SK-N-SH (cell line): ENCODE data around the gene ELOA2. TPM values are rescaled to one million over a fixed set of nuclear protein-coding genes. Genes with fewer than 3 reads are reported as not detected.

ENCODE experiments used
- CTCF ChIA-PET: fragments of 300-600, 350-600 bp; formaldehyde crosslinking; extraction: SDS; loops from one replicate; lab custom pipeline; 2021; lab: Yijun Ruan, JAX
- POLR2A ChIA-PET: fragments of 350-600 bp; sonication (Branson Sonifier 250); formaldehyde crosslinking; extraction: SDS; loops from one replicate; lab custom pipeline; 2020; ENCODE audit warnings: antibody characterized with exemption, inconsistent platforms; lab: Yijun Ruan, JAX
- DNase-seq: peaks from one replicate; pipeline ENCODE4 v3.0.0; 2012
- H2AFZ ChIP-seq: fragments of 200-600 bp; sonication (generic); 2 replicates; pipeline ENCODE4 v1.8.1; 2016; ENCODE audit warnings: antibody characterized with exemption, mild to moderate bottlenecking, low read depth
- H3F3A ChIP-seq: fragments of 200-600 bp; sonication (generic); replicated peaks from 2 replicates; pipeline ENCODE3; 2016; ENCODE audit warnings: antibody characterized with exemption, mild to moderate bottlenecking; ENCODE audit not compliant: insufficient read depth
- H3K27ac ChIP-seq, 2 experiments: fragments of 200-500 bp in 1 of 2; fragments of 200-600 bp in 1 of 2; sonication (Bioruptor generic) in 1 of 2; sonication (generic), shearing (Covaris generic) in 1 of 2; 2 replicates each; pipeline versions ENCODE4 v1.5.1 to v1.6.1; 2014 to 2016; ENCODE audit warnings: low read depth in 2 of 2, inconsistent platforms in 1 of 2, low read length in 1 of 2, mild to moderate bottlenecking in 1 of 2, mixed read lengths in 1 of 2
- H3K27me3 ChIP-seq: fragments of 200-600 bp; sonication (generic), shearing (Covaris generic); 2 replicates; pipeline ENCODE4 v1.6.1; 2016; ENCODE audit warnings: mixed run types; ENCODE audit not compliant: insufficient read depth
- H3K36me3 ChIP-seq, 2 experiments: fragments of 200-500 bp in 1 of 2; fragments of 200-600 bp in 1 of 2; sonication (Bioruptor generic) in 1 of 2; sonication (generic) in 1 of 2; replicated peaks in 1 of 2; 2 replicates each; pipeline versions ENCODE3 to v1.5.1; 2014 to 2016; ENCODE audit warnings: low read length in 1 of 2, mild to moderate bottlenecking in 1 of 2; ENCODE audit not compliant: insufficient read depth in 2 of 2, control insufficient read depth in 1 of 2
- H3K4me1 ChIP-seq, 2 experiments: fragments of 200-500 bp in 1 of 2; fragments of 200-600 bp in 1 of 2; sonication (Bioruptor generic) in 1 of 2; sonication (generic), shearing (Covaris generic) in 1 of 2; 2 replicates each; pipeline versions ENCODE4 v1.5.1 to v1.6.1; 2014 to 2016; ENCODE audit warnings: low read depth in 1 of 2, low read length in 1 of 2, mixed run types in 1 of 2; ENCODE audit not compliant: insufficient read depth in 2 of 2, control insufficient read depth in 1 of 2
- H3K4me2 ChIP-seq: fragments of 200-600 bp; sonication (generic), shearing (Covaris generic); 2 replicates; pipeline ENCODE4 v1.6.1; 2017; ENCODE audit warnings: mixed run types
- H3K4me3 ChIP-seq, 2 experiments: fragments of 200-500 bp in 1 of 2; fragments of 200-600 bp in 1 of 2; sonication (Bioruptor generic) in 1 of 2; sonication (generic), shearing (Covaris generic) in 1 of 2; 2 replicates each; pipeline versions ENCODE4 v1.5.1 to v1.8.1; 2014 to 2016; ENCODE audit warnings: low read depth in 2 of 2, inconsistent platforms in 1 of 2, low read length in 1 of 2, mild to moderate bottlenecking in 1 of 2, mixed read lengths in 1 of 2, moderate library complexity in 1 of 2
- H3K79me2 ChIP-seq: fragments of 200-600 bp; sonication (generic); 2 replicates; pipeline ENCODE4 v1.8.1; 2017; ENCODE audit warnings: mild to moderate bottlenecking; ENCODE audit not compliant: insufficient read depth
- H3K9ac ChIP-seq: fragments of 200-600 bp; sonication (generic); 2 replicates; pipeline ENCODE4 v1.6.1; 2017; ENCODE audit warnings: mixed run types
- H3K9me2 ChIP-seq: fragments of 200-600 bp; sonication (generic); 2 replicates; pipeline ENCODE4 v1.6.1; 2017; ENCODE audit warnings: mixed run types
- H3K9me3 ChIP-seq: fragments of 200-600 bp; sonication (generic); 2 replicates; pipeline ENCODE4 v1.6.1; 2017; ENCODE audit warnings: mixed run types, mild to moderate bottlenecking, moderate library complexity
- H4K20me1 ChIP-seq: fragments of 200-600 bp; sonication (generic); 2 replicates; pipeline ENCODE4 v1.6.1; 2017; ENCODE audit warnings: mild to moderate bottlenecking, mixed run types; ENCODE audit not compliant: insufficient read depth
- CHD2 ChIP-seq: fragments of 150-350 bp; IDR thresholded peaks from 2 replicates; pipeline ENCODE4 v1.6.1; 2018; ENCODE audit warnings: low read length; ENCODE audit not compliant: partially characterized antibody
- FOXM1 ChIP-seq: IDR thresholded peaks from 2 replicates; pipeline ENCODE4 v1.4.0; 2012; ENCODE audit warnings: low read depth, mild to moderate bottlenecking
- GABPA ChIP-seq: IDR thresholded peaks from 2 replicates; pipeline ENCODE4 v1.4.0; 2012; ENCODE audit warnings: low read depth, mild to moderate bottlenecking
- JUND ChIP-seq: IDR thresholded peaks from 2 replicates; pipeline ENCODE4 v1.4.0; 2012
- NFIC ChIP-seq: IDR thresholded peaks from 2 replicates; pipeline ENCODE4 v1.4.0; 2012; ENCODE audit warnings: borderline replicate concordance
- NRF1 ChIP-seq: IDR thresholded peaks from 2 replicates; pipeline ENCODE4 v1.6.1; 2012; ENCODE audit warnings: low read depth, mild to moderate bottlenecking, low read length
- PBX3 ChIP-seq: IDR thresholded peaks from 2 replicates; pipeline ENCODE4; 2012
- RAD21 ChIP-seq: IDR thresholded peaks from 2 replicates; pipeline ENCODE4 v1.6.1; 2012; ENCODE audit warnings: mild to moderate bottlenecking, low read length
- RCOR1 ChIP-seq: fragments of 150-350 bp; IDR thresholded peaks from 2 replicates; pipeline ENCODE4 v1.6.1; 2017; ENCODE audit warnings: antibody characterized with exemption, low read length
- RFX5 ChIP-seq: IDR thresholded peaks from 2 replicates; pipeline ENCODE4 v1.6.1; 2012; ENCODE audit warnings: mild to moderate bottlenecking, improper control_type of control experiment, low read length
- SMC3 ChIP-seq: IDR thresholded peaks from 2 replicates; pipeline ENCODE4 v1.6.1; 2012; ENCODE audit warnings: low read depth, low read length, improper control_type of control experiment
- TAF1 ChIP-seq: IDR thresholded peaks from 2 replicates; pipeline ENCODE4 v1.6.1; 2012; ENCODE audit warnings: low read depth, mild to moderate bottlenecking, low read length, moderate library complexity, borderline replicate concordance
- WGBS: methylation state at CpG from one replicate; pipeline ENCODE4 v1.1.6; 2017; ENCODE audit warnings: low lambda C conversion rate; 5-methylcytosine and 5-hydroxymethylcytosine counted together
- polyA plus RNA-seq, 3 experiments: library from polyadenylated mRNA; depleted of rRNA; stranded (reverse); fragments of >200 nt; gene quantifications; 2 replicates each; pipeline ENCODE4 v1.2.3, GENCODE V29; 2012
- TF ChIP-seq, protein P1 (sequence below): IDR thresholded peaks from 2 replicates; pipeline ENCODE4 v1.4.0; 2012; ENCODE audit warnings: low read depth, borderline replicate concordance

ELOA2 gene
- polyA plus RNA-seq, 1 of the 3 experiments (the other 2 are of a cell fraction): not detected

- H3F3A ChIP-seq: no peaks in the 10 kb centered on the region
- DNase-seq: no peak
- no peak overlapping the region for H3K9ac ChIP-seq
- no peaks in the 10 kb centered on the region for H3K9me2 ChIP-seq
- H3K79me2 ChIP-seq: no peaks in the 10 kb centered on the region
- H3K4me1 ChIP-seq: peaks cover 2 to 5% of the 10 kb centered on the region in 2 experiments; a peak in 1 of 4 replicates
- 75% methylated on average over 12 of the region's 13 CpGs for WGBS
- no peaks in the 10 kb centered on the region for H3K27me3 ChIP-seq
- H3K4me3 ChIP-seq: no peak overlapping the region
- no peak for TF ChIP-seq GABPA
- no peak for TF ChIP-seq PBX3
- no peak for TF ChIP-seq NRF1
- TF ChIP-seq, all 33 proteins: peak for 0
- Histone ChIP-seq H3K9me3 (no peaks in the 10 kb centered on the region), H3K4me2 (no peak overlapping the region), H4K20me1 (no peaks in the 10 kb centered on the region), H3K36me3 (peaks cover 0 to 3% of the 10 kb centered on the region in 2 experiments), H2AFZ (no peak overlapping the region), H3K27ac (no peak overlapping the region)
- CTCF ChIA-PET: interaction anchor here (1.2 to 2.1 kb wide), 3 partner anchors 24 to 673 kb away, joined by 3 to 12 read pairs (median 5); no protein-coding TSS in a partner anchor
- POLR2A ChIA-PET: no interaction called here
Measured at GRCh38 chr18:47075098-47075883, 39.9 kb upstream of the ELOA2 start.

- Histone ChIP-seq H3K27ac (no peak overlapping the region), H3F3A (no peaks in the 10 kb centered on the region), H3K4me3 (no peak overlapping the region), H3K79me2 (no peaks in the 10 kb centered on the region), H3K9me3 (no peaks in the 10 kb centered on the region), H3K4me1 (no peaks in the 10 kb centered on the region), H3K9me2 (no peaks in the 10 kb centered on the region), H3K36me3 (no peaks in the 10 kb centered on the region), H4K20me1 (no peaks in the 10 kb centered on the region), H2AFZ (no peak overlapping the region), H3K9ac (no peak overlapping the region), H3K27me3 (no peaks in the 10 kb centered on the region), H3K4me2 (no peak overlapping the region)
- POLR2A ChIA-PET: no interaction called here
- WGBS: 52% methylated on average over 3 of the region's 3 CpGs
- no peak for DNase-seq
- TF ChIP-seq RCOR1: no peak
- TF ChIP-seq RFX5: no peak
- TF ChIP-seq, protein P1, sequence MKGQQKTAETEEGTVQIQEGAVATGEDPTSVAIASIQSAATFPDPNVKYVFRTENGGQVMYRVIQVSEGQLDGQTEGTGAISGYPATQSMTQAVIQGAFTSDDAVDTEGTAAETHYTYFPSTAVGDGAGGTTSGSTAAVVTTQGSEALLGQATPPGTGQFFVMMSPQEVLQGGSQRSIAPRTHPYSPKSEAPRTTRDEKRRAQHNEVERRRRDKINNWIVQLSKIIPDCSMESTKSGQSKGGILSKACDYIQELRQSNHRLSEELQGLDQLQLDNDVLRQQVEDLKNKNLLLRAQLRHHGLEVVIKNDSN: no peak
- no peak for TF ChIP-seq JUND
- no peak for TF ChIP-seq RAD21
- no peak for TF ChIP-seq FOXM1
- CTCF ChIA-PET: interaction anchor here (0.7 to 2.3 kb wide), 6 partner anchors 14 to 688 kb away, joined by 3 to 8 read pairs (median 4); no protein-coding TSS in a partner anchor
Measured at GRCh38 chr18:47067648-47068047, 32.2 kb upstream of the ELOA2 start.

- 85% methylated on average over 8 of the region's 8 CpGs for WGBS
Measured at GRCh38 chr18:47063096-47063495, 27.7 kb upstream of the ELOA2 start.

More at GRCh38 chr18:47063096-47063495, 27.7 kb upstream of the ELOA2 start:
- Histone ChIP-seq H3K4me2 (no peak overlapping the region), H3K4me1 (no peaks in the 10 kb centered on the region), H3K79me2 (no peaks in the 10 kb centered on the region), H3K27me3 (no peaks in the 10 kb centered on the region), H3K36me3 (peaks cover 0 to 3% of the 10 kb centered on the region in 2 experiments), H3F3A (no peaks in the 10 kb centered on the region), H3K27ac (no peak overlapping the region), H4K20me1 (no peaks in the 10 kb centered on the region), H3K4me3 (no peak overlapping the region), H3K9me3 (no peaks in the 10 kb centered on the region), H3K9ac (no peak overlapping the region), H3K9me2 (no peaks in the 10 kb centered on the region), H2AFZ (no peak overlapping the region)
- no peak for DNase-seq
- TF ChIP-seq RFX5 (no peak), CHD2 (no peak), NFIC (no peak), SMC3 (no peak), TAF1 (no peak)
- TF ChIP-seq, protein P1: no peak
- ChIA-PET CTCF (interaction anchor here (0.8 kb wide), 1 partner anchor 454 kb away, joined by 3 read pairs; no protein-coding TSS in a partner anchor), POLR2A (no interaction called here)
